Colonic mucosa (tissue), 4 donors: ENCODE measurements around the gene PES1. TPM values are rescaled to one million over a fixed set of nuclear protein-coding genes. Genes with fewer than 3 reads are reported as not detected.
"Not testable (repeated sequence)": the region's sequence is repeated elsewhere in the genome, so short reads cannot be mapped to it uniquely, and the experiment has no call there.

Source experiments
- DNase-seq: peaks from one replicate; pipeline ENCODE4 v3.0.0-alpha.2; 2020
- H3K27ac ChIP-seq: fragments of 200-600 bp; one replicate; pipeline ENCODE4 v1.8.0; 2021
- H3K27me3 ChIP-seq: fragments of 200-600 bp; one replicate; pipeline ENCODE4 v1.8.0; 2021
- H3K36me3 ChIP-seq: fragments of 200-600 bp; one replicate; pipeline ENCODE4 v1.8.0; 2021
- H3K4me1 ChIP-seq: fragments of 200-600 bp; one replicate; pipeline ENCODE4 v1.8.0; 2021; ENCODE audit warnings: mild to moderate bottlenecking
- H3K4me3 ChIP-seq: fragments of 200-600 bp; one replicate; pipeline ENCODE4 v1.8.0; 2021
- H3K9ac ChIP-seq, 2 donors: one replicate each; pipeline ENCODE4 v1.7.0; 2013; ENCODE audit warnings: control low read depth in 2 of 2, low read depth in 2 of 2, low read length in 2 of 2
- H3K9me3 ChIP-seq: fragments of 200-600 bp; one replicate; pipeline ENCODE4 v1.8.0; 2021
- CTCF ChIP-seq: fragments of 200-600 bp; IDR thresholded peaks from one replicate; pipeline ENCODE4 v1.8.0; 2022; ENCODE audit warnings: antibody characterized with exemption, mild to moderate bottlenecking
- intact Hi-C: fragments of 100-400 bp; cut with DNase I; formaldehyde crosslinking; loops from one replicate; pipeline ENCODE4 v1.14.1; 2022
- total RNA-seq, 2 donors: library from RNA; stranded (reverse); fragmentation: NEBNext Ultra II Directional in 1 of 2; extraction: Animal tissue kit (Norgen Biotek cat#: 25700) in 1 of 2; gene quantifications; one replicate each; pipeline ENCODE4 v1.2.1, GENCODE V29; 2021
- donor health status: healthy.
- donor health status: DM: no; HTN: no; CAD: no.
- donor health status: DM: no; HTN: no; CAD: no.

PES1 gene
- total RNA-seq, 2 donors from 2014 or later: 44.2 to 98.3 TPM

- no peak for DNase-seq
- Histone ChIP-seq H3K36me3 (no peaks in the 10 kb centered on the region), H3K27ac (no peak overlapping the region), H3K4me3 (no peak overlapping the region), H3K9me3 (no peaks in the 10 kb centered on the region), H3K9ac (no peak overlapping the region), H3K4me1 (no peaks in the 10 kb centered on the region), H3K27me3 (no peaks in the 10 kb centered on the region)
- TF ChIP-seq CTCF: no peak
- intact Hi-C loops: no loop called here
These were observed 30.1 kb downstream of the PES1 start for GRCh38 chr22:30561402-30562189.

GRCh38 chr22:30560643-30561202 is 31.0 kb downstream of the PES1 start:
- H3K27ac ChIP-seq, DNase-seq, H3K4me1 ChIP-seq, H3K27me3 ChIP-seq, H3K36me3 ChIP-seq, H3K9me3 ChIP-seq, H3K4me3 ChIP-seq, intact Hi-C loops, H3K9ac ChIP-seq: not testable (repeated sequence)

GRCh38 chr22:30559889-30560288 is 31.8 kb downstream of the PES1 start:
- Histone ChIP-seq H3K4me1 (no peaks in the 10 kb centered on the region), H3K27me3 (no peaks in the 10 kb centered on the region), H3K9ac (no peak overlapping the region), H3K4me3 (no peak overlapping the region), H3K27ac (no peak overlapping the region), H3K36me3 (no peaks in the 10 kb centered on the region), H3K9me3 (no peaks in the 10 kb centered on the region)
- no peak for DNase-seq
- no peak for TF ChIP-seq CTCF
- intact Hi-C loops: loop anchor here (10.0 kb wide), 1 partner anchor 195 kb away; no protein-coding TSS in a partner anchor

- Histone ChIP-seq H3K27me3 (no peaks in the 10 kb centered on the region), H3K4me1 (no peaks in the 10 kb centered on the region), H3K4me3 (no peak overlapping the region), H3K36me3 (no peaks in the 10 kb centered on the region), H3K9ac (no peak overlapping the region), H3K9me3 (no peaks in the 10 kb centered on the region), H3K27ac (no peak overlapping the region)
- no peak for DNase-seq
- no peak for TF ChIP-seq CTCF
- intact Hi-C loops: loop anchor here (10.0 kb wide), 1 partner anchor 198 kb away; no protein-coding TSS in a partner anchor
These were observed 34.5 kb downstream of the PES1 start for GRCh38 chr22:30557243-30557642.

- intact Hi-C loops: loop anchor here (10.0 kb wide), 1 partner anchor 198 kb away; no protein-coding TSS in a partner anchor
- Histone ChIP-seq H3K36me3 (no peaks in the 10 kb centered on the region), H3K9me3 (no peaks in the 10 kb centered on the region)
These were observed 35.3 kb downstream of the PES1 start for GRCh38 chr22:30556388-30556787.

More at GRCh38 chr22:30556388-30556787, 35.3 kb downstream of the PES1 start:
- no peak for DNase-seq
- H3K4me1 ChIP-seq: no peaks in the 10 kb centered on the region
- no peak overlapping the region for H3K27ac ChIP-seq
- no peak overlapping the region for H3K9ac ChIP-seq
- H3K27me3 ChIP-seq: no peaks in the 10 kb centered on the region
- TF ChIP-seq CTCF: no peak
- no peak overlapping the region for H3K4me3 ChIP-seq
